ENCODE results near the gene MEIS3. TPM values are rescaled to one million over a fixed set of nuclear protein-coding genes. Genes with fewer than 3 reads are reported as not detected.
"Not testable (repeated sequence)": the region's sequence is repeated elsewhere in the genome, so short reads cannot be mapped to it uniquely, and the experiment has no call there.

The MEIS3 gene
- total and polyA plus RNA-seq, 8 donors, result 3.1 to 18.2 (median 12.8) TPM

- no peak overlapping the region for H3K27ac ChIP-seq
- no peaks in the 10 kb centered on the region for H3K36me3 ChIP-seq
- H3K4me3 ChIP-seq, result no peak overlapping the region
- WGBS, 5 donors, result 31 to 38% (median 33%) methylated on average over 15 of the region's 15 CpGs
- H3K9me3 ChIP-seq, result no peaks in the 10 kb centered on the region
- peak; percentile 82 to 85 for DNase-seq
- TF ChIP-seq EP300 (IDR thresholded peaks at IDR 0.05), result no peak
- peak in 5 of 7 experiments; percentile 62 to 88 (median 82) for TF ChIP-seq CTCF (IDR thresholded peaks at IDR 0.05)
- peaks cover 0 to 12% (median 0%) of the 10 kb centered on the region in 3 donors for H3K27me3 ChIP-seq
- intact Hi-C loops (cut with DNase I; ENCODE audit: low total_unique reads), result no loop called here
- peaks cover 0 to 8% (median 0%) of the 10 kb centered on the region in 4 donors for H3K4me1 ChIP-seq
These were observed 27.7 kb downstream of the MEIS3 start for GRCh38 chr19:47391510-47392223.

GRCh38 chr19:47390533-47391488 lies 28.5 kb downstream of the MEIS3 start:
- 72 to 79% (median 74%) methylated on average over 20 of the region's 20 CpGs for WGBS, 5 donors

GRCh38 chr19:47389150-47389556 lies 30.2 kb downstream of the MEIS3 start:
- no peaks in the 10 kb centered on the region for H3K36me3 ChIP-seq
- DNase-seq, result no peak
- H3K9me3 ChIP-seq, result no peaks in the 10 kb centered on the region
- 54 to 69% (median 59%) methylated on average over 9 of the region's 9 CpGs for WGBS, 5 donors
- no peak overlapping the region for H3K4me3 ChIP-seq
- H3K4me1 ChIP-seq, result peaks cover 0 to 8% (median 0%) of the 10 kb centered on the region in 4 donors
- intact Hi-C loops (cut with DNase I; ENCODE audit: low total_unique reads), result loop anchor here (10.0 kb wide), 1 partner anchor 84 kb away; the partner anchor contains the start of gene C5AR1
- peak overlapping the region in 3 of 5 donors; percentile 36 to 70 (median 64) for H3K27ac ChIP-seq
- peaks cover 0 to 12% (median 0%) of the 10 kb centered on the region in 3 donors for H3K27me3 ChIP-seq
- TF ChIP-seq POLR2A (IDR thresholded peaks at IDR 0.05), result no peak
- TF ChIP-seq CTCF (IDR thresholded peaks at IDR 0.05), result no peak
- no peak for TF ChIP-seq EP300 (IDR thresholded peaks at IDR 0.05)
- TF ChIP-seq POLR2AphosphoS5 (IDR thresholded peaks at IDR 0.05), result no peak

More at GRCh38 chr19:47390533-47391488, 28.5 kb downstream of the MEIS3 start:
- H3K9me3 ChIP-seq, result no peaks in the 10 kb centered on the region
- TF ChIP-seq CTCF (IDR thresholded peaks at IDR 0.05), result no peak
- no peak for TF ChIP-seq POLR2A (IDR thresholded peaks at IDR 0.05)
- TF ChIP-seq EP300 (IDR thresholded peaks at IDR 0.05), result no peak
- TF ChIP-seq POLR2AphosphoS5 (IDR thresholded peaks at IDR 0.05), result no peak
- H3K4me1 ChIP-seq, result peaks cover 0 to 8% (median 0%) of the 10 kb centered on the region in 4 donors
- H3K4me3 ChIP-seq, result no peak overlapping the region
- no peaks in the 10 kb centered on the region for H3K36me3 ChIP-seq
- no peak for DNase-seq
- intact Hi-C loops (cut with DNase I; ENCODE audit: low total_unique reads), result no loop called here
- H3K27ac ChIP-seq, result no peak overlapping the region
- peaks cover 0 to 12% (median 0%) of the 10 kb centered on the region in 3 donors for H3K27me3 ChIP-seq

- DNase-seq, H3K36me3 ChIP-seq, H3K9me3 ChIP-seq, H3K4me1 ChIP-seq, H3K4me3 ChIP-seq: not testable (repeated sequence)
- H3K27ac ChIP-seq, result peak overlapping the region in 3 of 5 donors; percentile 36 to 70 (median 63)
- peaks cover 0 to 12% (median 0%) of the 10 kb centered on the region in 3 donors for H3K27me3 ChIP-seq
- WGBS, 5 donors, result 66 to 87% (median 81%) methylated on average over 5 of the region's 5 CpGs
- intact Hi-C loops (cut with DNase I; ENCODE audit: low total_unique reads), result loop anchor here (10.0 kb wide), 1 partner anchor 84 kb away; the partner anchor contains the start of gene C5AR1
These were observed 30.6 kb downstream of the MEIS3 start for GRCh38 chr19:47388721-47389120.

GRCh38 chr19:47387623-47388022 lies 31.7 kb downstream of the MEIS3 start:
- intact Hi-C loops (cut with DNase I; ENCODE audit: low total_unique reads), result loop anchor here (10.0 kb wide), 1 partner anchor 83 kb away; the partner anchor contains the start of gene C5AR1
- not testable (repeated sequence) for H3K9me3 ChIP-seq, H3K4me1 ChIP-seq, H3K36me3 ChIP-seq, H3K4me3 ChIP-seq, H3K27ac ChIP-seq, DNase-seq
- H3K27me3 ChIP-seq, result peaks cover 0 to 10% (median 0%) of the 10 kb centered on the region in 3 donors
- 66 to 86% (median 80%) methylated on average over 3 of the region's 3 CpGs for WGBS, 5 donors

GRCh38 chr19:47386582-47386981 lies 32.7 kb downstream of the MEIS3 start:
- not testable (repeated sequence) for H3K4me3 ChIP-seq, DNase-seq, H3K27me3 ChIP-seq, H3K27ac ChIP-seq, H3K9me3 ChIP-seq
- Histone ChIP-seq H3K4me1 (peaks cover 0 to 14% (median 0%) of the 10 kb centered on the region in 4 donors), H3K36me3 (peaks cover 9 to 11% (median 10%) of the 10 kb centered on the region in 4 donors)
- intact Hi-C loops (cut with DNase I; ENCODE audit: low total_unique reads), result loop anchor here (10.0 kb wide), 1 partner anchor 82 kb away; the partner anchor contains the start of gene C5AR1
- 76 to 87% (median 85%) methylated on average over 12 of the region's 12 CpGs for WGBS, 5 donors

- H3K27ac ChIP-seq, H3K4me3 ChIP-seq, H3K9me3 ChIP-seq, DNase-seq, H3K27me3 ChIP-seq: not testable (repeated sequence)
- WGBS, 5 donors, result 72 to 88% (median 86%) methylated on average over 4 of the region's 4 CpGs
- intact Hi-C loops (cut with DNase I; ENCODE audit: low total_unique reads), result loop anchor here (10.0 kb wide), 1 partner anchor 80 kb away; the partner anchor contains the start of gene C5AR1
- Histone ChIP-seq H3K4me1 (peaks cover 0 to 14% (median 0%) of the 10 kb centered on the region in 4 donors), H3K36me3 (peaks cover 29 to 32% (median 31%) of the 10 kb centered on the region in 4 donors)
These were observed 34.8 kb downstream of the MEIS3 start for GRCh38 chr19:47384533-47384932.
